ENCODE measurements around the gene CFAP65. TPM values are rescaled to one million over a fixed set of nuclear protein-coding genes. Genes with fewer than 3 reads are reported as not detected.

CFAP65 gene
- total RNA-seq, 1 experiment from 2014 or later = 0.52 TPM

GRCh38 chr2:219027511-219028055 lies 13.7 kb downstream of the CFAP65 start:
- Histone ChIP-seq H2AFZ (ENCODE audit: low read depth, low read length, poor library complexity, severe bottlenecking) (no peak overlapping the region), H3K9ac (ENCODE audit: low read length) (no peak overlapping the region), H3K36me3 (ENCODE audit: control insufficient read depth in 1 of 2, insufficient read depth in 2 of 2, low read length in 2 of 2) (no peaks in the 10 kb centered on the region), H3K4me2 (ENCODE audit: low read length) (no peak overlapping the region), H4K20me1 (ENCODE audit: insufficient read depth) (no peaks in the 10 kb centered on the region), H3K4me3 (replicated peaks in 1 of 2; ENCODE audit: low read depth in 1 of 2, low read length in 2 of 2) (no peak overlapping the region), H3K27me3 (ENCODE audit: insufficient read depth, low read length) (peaks cover under 1% of the 10 kb centered on the region; the same call in 1 of the 2 replicates), H3K9me3 (ENCODE audit: control insufficient read depth in 1 of 2, insufficient read depth in 1 of 2, low read depth in 1 of 2, low read length in 2 of 2) (no peaks in the 10 kb centered on the region), H3K9me2 (ENCODE audit: insufficient read depth) (no peaks in the 10 kb centered on the region), H3K79me2 (ENCODE audit: insufficient read depth, low read length) (no peaks in the 10 kb centered on the region), H3K4me1 (ENCODE audit: control insufficient read depth in 1 of 2, insufficient read depth in 2 of 2, low read length in 2 of 2) (no peaks in the 10 kb centered on the region; a peak in 1 of 4 replicates), H3K27ac (ENCODE audit: low read depth, low read length) (no peak overlapping the region)
- no TSS peak for BruUV-seq (replicated peaks)
- POLR2A ChIA-PET = no interaction called here
- CTCF ChIA-PET = interaction anchor here (0.7 to 5.3 kb wide), 5 partner anchors 17 to 125 kb away, joined by 3 to 97 read pairs (median 5); no protein-coding TSS in a partner anchor
- intact Hi-C loops (cut with micrococcal nuclease) = loop anchor here (2.0 kb wide), 1 partner anchor 91 kb away; no protein-coding TSS in a partner anchor
- TF ChIP-seq TCF7L2 (IDR thresholded peaks at IDR 0.05; ENCODE audit: borderline replicate concordance, extremely low read depth, insufficient read depth, insufficient read length) = no peak
- TF ChIP-seq ATF3 (IDR thresholded peaks at IDR 0.05) = no peak
- DNase-seq (ENCODE audit: low read depth, low spot score) = no peak
- RAD21 ChIA-PET (ENCODE audit: low non-redundant PET in 1 of 2, low total read pairs in 2 of 2, uncharacterized antibody in 2 of 2, unreplicated experiment in 2 of 2) = interaction anchor here in 1 of 2 experiments (0.7 to 1.4 kb wide), 2 partner anchors 92 to 293 kb away, joined by 3 to 4 read pairs; no protein-coding TSS in a partner anchor
- ATAC-seq = no peak

- Histone ChIP-seq H3K9me3 (ENCODE audit: control insufficient read depth in 1 of 2, insufficient read depth in 1 of 2, low read depth in 1 of 2, low read length in 2 of 2) (no peaks in the 10 kb centered on the region), H3K79me2 (ENCODE audit: insufficient read depth, low read length) (no peaks in the 10 kb centered on the region), H3K4me2 (ENCODE audit: low read length) (no peak overlapping the region), H2AFZ (ENCODE audit: low read depth, low read length, poor library complexity, severe bottlenecking) (no peak overlapping the region), H3K4me1 (ENCODE audit: control insufficient read depth in 1 of 2, insufficient read depth in 2 of 2, low read length in 2 of 2) (no peaks in the 10 kb centered on the region; a peak in 1 of 4 replicates), H3K4me3 (replicated peaks in 1 of 2; ENCODE audit: low read depth in 1 of 2, low read length in 2 of 2) (no peak overlapping the region), H3K9me2 (ENCODE audit: insufficient read depth) (no peaks in the 10 kb centered on the region), H3K9ac (ENCODE audit: low read length) (no peak overlapping the region), H3K36me3 (ENCODE audit: control insufficient read depth in 1 of 2, insufficient read depth in 2 of 2, low read length in 2 of 2) (no peaks in the 10 kb centered on the region), H3K27ac (ENCODE audit: low read depth, low read length) (no peak overlapping the region), H4K20me1 (ENCODE audit: insufficient read depth) (no peaks in the 10 kb centered on the region), H3K27me3 (ENCODE audit: insufficient read depth, low read length) (no peaks in the 10 kb centered on the region)
- BruUV-seq (replicated peaks) = no TSS peak
- ChIA-PET CTCF (interaction anchor here (0.7 to 5.3 kb wide), 5 partner anchors 16 to 125 kb away, joined by 3 to 97 read pairs (median 5); no protein-coding TSS in a partner anchor), POLR2A (no interaction called here), RAD21 (ENCODE audit: low non-redundant PET in 1 of 2, low total read pairs in 2 of 2, uncharacterized antibody in 2 of 2, unreplicated experiment in 2 of 2) (interaction anchor here in 1 of 2 experiments (1.4 kb wide), 1 partner anchor 92 kb away, joined by 3 read pairs; no protein-coding TSS in a partner anchor)
- intact Hi-C loops (cut with micrococcal nuclease) = no loop called here
- no peak for DNase-seq (ENCODE audit: low read depth, low spot score)
- ATAC-seq = no peak
- no peak for TF ChIP-seq ZNF274 (IDR thresholded peaks at IDR 0.05; ENCODE audit: low read depth, low read length)
- no peak for TF ChIP-seq RAD21 (IDR thresholded peaks at IDR 0.05; ENCODE audit: low read depth)
- no peak for TF ChIP-seq POLR2AphosphoS5 (IDR thresholded peaks at IDR 0.05; ENCODE audit: low read depth, low read length)
- no peak for TF ChIP-seq ATF3 (IDR thresholded peaks at IDR 0.05)
- no peak for TF ChIP-seq SIN3A (IDR thresholded peaks at IDR 0.05; ENCODE audit: low read depth)
- no peak for TF ChIP-seq SP1 (IDR thresholded peaks at IDR 0.05; ENCODE audit: low read depth)
- TF ChIP-seq ELF1 (IDR thresholded peaks at IDR 0.05; ENCODE audit: borderline replicate concordance, low read depth) = no peak
- no peak for TF ChIP-seq SRF (IDR thresholded peaks at IDR 0.05; ENCODE audit: low read depth)
- TF ChIP-seq YY1 (IDR thresholded peaks at IDR 0.05; ENCODE audit: extremely low read depth, insufficient replicate concordance, low read depth, low read length) = no peak
- TF ChIP-seq MAX (IDR thresholded peaks at IDR 0.05) = no peak
- TF ChIP-seq CEBPB (IDR thresholded peaks at IDR 0.05; ENCODE audit: low read depth) = no peak
- TF ChIP-seq ZBTB33 (IDR thresholded peaks at IDR 0.05; ENCODE audit: extremely low read depth, insufficient replicate concordance, low read length) = no peak
- TF ChIP-seq TCF7L2 (IDR thresholded peaks at IDR 0.05; ENCODE audit: borderline replicate concordance, extremely low read depth, insufficient read depth, insufficient read length) = no peak
- TF ChIP-seq EZH2phosphoT487 (IDR thresholded peaks at IDR 0.05; ENCODE audit: borderline replicate concordance) = no peak
- no peak for TF ChIP-seq FOSL1 (IDR thresholded peaks at IDR 0.05; ENCODE audit: low read depth)
- TF ChIP-seq POLR2A (IDR thresholded peaks at IDR 0.05; ENCODE audit: borderline replicate concordance, extremely low read depth, insufficient read depth, insufficient read length) = no peak
These were observed 14.4 kb downstream of the CFAP65 start for GRCh38 chr2:219026946-219027345.
